HG03097 (cell line): Measurements from ENCODE around the gene SPRN.
"Not testable (repeated sequence)": the region's sequence is repeated elsewhere in the genome, so short reads cannot be mapped to it uniquely, and the experiment has no call there.

Experiments
- ATAC-seq: cut with Tn5 transposase; IDR thresholded peaks from one replicate; pipeline ENCODE4 v1.9.1; 2021; ENCODE audit not compliant: unreplicated experiment, low FRiP score

SPRN gene, protein sequence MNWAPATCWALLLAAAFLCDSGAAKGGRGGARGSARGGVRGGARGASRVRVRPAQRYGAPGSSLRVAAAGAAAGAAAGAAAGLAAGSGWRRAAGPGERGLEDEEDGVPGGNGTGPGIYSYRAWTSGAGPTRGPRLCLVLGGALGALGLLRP

DNA sequence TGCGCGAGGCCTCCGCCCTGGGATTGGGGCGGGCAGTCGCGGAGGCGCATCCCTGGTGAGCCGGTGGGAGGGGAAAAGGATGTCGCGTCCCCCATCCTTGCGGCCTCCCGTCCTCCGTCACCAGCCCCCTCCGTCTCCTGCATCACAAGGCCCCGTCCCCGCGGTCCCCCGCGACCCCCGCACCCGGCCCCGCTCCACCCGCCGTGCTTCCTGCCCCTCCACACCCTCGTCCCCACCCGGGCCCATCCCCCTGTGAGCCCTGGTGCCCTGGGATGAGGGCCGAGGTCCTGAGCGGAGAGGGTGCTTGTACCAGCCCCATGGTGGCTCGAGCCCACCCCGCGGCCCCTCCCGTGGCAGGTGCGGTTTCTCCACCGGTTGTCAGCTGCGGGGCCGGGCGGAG is at the start of gene SPRN:
TSS of gene SPRN (minus strand) at position 25 of the 400 bp plus-strand sequence. CDS start 944 bp downstream, outside the sequence.
- not testable (repeated sequence) for ATAC-seq

DNA sequence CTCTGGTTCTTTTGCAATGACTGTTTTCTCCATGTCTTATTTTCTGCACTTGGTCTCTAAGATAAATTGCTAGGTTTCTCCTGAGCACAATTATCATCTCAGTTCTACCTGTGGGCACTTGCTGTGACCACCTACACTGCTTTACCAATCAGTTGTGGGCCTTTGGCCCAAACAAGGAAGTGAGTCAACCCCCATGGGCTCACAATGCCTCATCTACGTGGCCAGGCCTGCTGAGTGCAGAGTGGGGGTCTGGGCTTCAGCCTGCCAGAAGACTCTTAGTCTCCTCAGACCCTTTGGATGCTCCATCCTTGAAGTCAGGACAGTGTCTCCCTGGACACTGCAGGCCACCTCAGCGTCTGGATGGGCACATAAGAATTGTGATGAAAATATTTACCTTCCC is 49.6 kb upstream of the SPRN start:
- no peak for ATAC-seq

DNA sequence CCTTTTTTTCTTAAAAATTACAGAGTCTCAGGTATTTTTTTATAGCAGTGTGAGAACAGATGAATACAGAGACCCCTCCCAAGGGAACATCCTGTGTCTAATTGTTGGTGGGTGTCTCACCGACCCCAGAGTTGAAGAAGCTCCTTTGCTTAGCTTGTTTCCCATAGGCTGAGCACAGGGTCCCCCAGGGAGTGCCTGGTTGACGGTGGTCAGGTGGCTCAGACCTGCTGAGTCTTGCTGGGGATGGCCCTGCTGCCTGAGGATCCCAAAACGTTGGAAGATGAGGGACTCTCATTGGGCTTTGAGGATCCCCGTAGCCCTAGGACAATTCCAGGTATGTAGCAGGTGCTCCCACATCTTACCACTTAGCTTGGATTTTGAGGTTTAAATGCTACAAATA is 48.8 kb upstream of the SPRN start:
- ATAC-seq, result no peak

DNA sequence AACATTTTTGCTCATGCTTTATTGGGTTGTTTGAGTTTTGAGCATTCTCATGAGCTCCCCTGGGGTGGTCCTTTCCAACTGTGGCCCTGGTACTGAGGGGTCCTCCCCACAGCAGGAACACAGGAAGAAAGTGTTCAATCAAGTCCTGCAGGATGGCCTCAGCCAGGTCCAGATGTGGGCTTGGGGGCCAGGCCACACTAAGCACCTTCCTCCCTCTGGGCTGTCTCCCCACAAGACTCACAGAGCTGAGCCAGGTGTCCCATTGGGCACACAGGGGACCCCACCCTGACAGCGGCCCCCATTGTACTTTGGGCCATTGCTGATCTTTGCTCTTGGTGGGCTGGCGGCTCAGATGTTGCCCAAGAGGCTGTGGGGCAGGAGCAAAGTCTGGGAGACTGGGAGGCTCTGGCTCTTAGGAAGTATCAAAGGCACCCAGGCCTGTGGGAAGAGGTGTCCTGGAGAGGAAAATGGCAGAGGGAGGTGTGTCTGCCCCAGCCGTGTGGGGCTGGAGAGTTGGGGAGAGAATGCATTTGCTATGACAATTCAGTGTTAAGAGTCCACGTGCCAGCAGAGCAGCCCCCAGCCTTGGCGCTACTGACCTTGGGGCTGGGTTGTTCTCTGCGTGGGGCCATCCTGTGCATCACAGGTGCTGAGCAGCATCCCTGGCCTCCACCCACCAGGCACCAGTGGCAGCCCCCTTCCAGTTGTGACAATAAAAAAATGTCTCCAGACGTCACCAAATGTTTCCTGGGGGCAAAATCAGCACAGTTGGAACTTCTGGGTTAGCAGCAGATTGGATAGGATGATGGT is 47.1 kb upstream of the SPRN start:
- ATAC-seq, result no peak

DNA sequence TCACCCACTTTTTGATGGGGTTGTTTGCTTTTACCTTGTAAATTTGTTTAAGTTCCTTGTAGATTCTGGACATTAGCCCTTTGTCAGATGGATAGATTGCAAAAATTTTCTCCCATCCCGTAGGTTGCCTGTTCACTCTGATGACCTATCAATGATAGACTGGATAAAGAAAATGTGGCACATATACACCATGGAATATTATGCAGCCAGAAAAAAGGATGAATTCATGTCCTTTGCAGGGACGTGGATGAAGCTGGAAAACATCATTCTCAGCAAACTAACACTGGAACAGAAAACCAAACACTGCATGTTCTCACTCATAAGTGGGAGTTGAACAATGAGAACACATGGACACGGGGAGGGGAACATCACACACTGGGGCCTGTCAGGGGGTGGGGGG is 44.8 kb upstream of the SPRN start:
- ATAC-seq, result not testable (repeated sequence)

GRCh38 chr10:133467286-133467911 is 43.0 kb upstream of the SPRN start:
- ATAC-seq, result no peak

GRCh38 chr10:133466683-133467275 is 42.4 kb upstream of the SPRN start:
- ATAC-seq, result no peak

GRCh38 chr10:133465950-133466474 is 41.6 kb upstream of the SPRN start:
- ATAC-seq, result no peak

GRCh38 chr10:133465191-133465949 is 40.9 kb upstream of the SPRN start:
- no peak for ATAC-seq

GRCh38 chr10:133464582-133465031 is 40.2 kb upstream of the SPRN start:
- ATAC-seq, result no peak

GRCh38 chr10:133462512-133463305 is 38.3 kb upstream of the SPRN start:
- ATAC-seq, result no peak

DNA sequence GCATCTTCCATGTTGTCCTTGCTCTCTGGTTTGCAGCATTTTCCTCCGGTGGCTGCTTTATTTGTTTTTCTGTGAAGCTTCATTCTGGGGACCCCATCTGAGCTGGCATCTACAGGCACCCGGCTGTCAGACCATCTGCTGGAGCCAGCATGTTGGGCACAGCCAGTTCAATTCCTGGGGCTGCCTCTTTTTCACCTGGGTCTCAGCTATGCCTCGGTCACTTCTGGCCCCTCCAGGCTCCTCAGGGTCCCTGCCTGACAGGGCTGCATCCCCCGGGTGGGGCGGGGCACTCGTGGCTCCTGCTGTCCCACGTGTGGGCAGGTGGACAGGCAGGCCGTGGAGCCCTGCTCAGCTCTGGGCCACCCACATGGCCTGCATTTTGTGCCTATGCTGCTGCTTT is 37.4 kb upstream of the SPRN start:
- ATAC-seq, result no peak

DNA sequence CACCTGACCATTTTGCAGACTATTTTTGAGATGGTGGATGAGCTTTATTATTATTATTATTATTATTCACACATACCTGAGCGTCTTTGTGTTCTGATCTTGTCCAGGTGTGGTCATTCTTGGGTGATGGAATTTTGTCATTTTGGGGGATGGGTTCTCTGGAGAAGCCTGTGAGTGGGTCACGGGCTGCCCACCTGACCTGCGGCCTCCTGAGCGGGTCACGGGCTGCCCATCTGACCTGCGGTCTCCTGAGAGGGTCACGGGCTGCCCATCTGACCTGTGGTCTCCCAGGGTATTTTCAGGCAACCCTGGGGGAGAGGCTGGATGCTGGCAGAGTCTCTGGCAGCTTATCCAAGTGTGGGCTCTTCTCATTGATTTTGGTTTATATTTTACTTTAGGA is 36.6 kb upstream of the SPRN start:
- ATAC-seq, result no peak

GRCh38 chr10:133460208-133460769 is 35.9 kb upstream of the SPRN start:
- ATAC-seq, result no peak

DNA sequence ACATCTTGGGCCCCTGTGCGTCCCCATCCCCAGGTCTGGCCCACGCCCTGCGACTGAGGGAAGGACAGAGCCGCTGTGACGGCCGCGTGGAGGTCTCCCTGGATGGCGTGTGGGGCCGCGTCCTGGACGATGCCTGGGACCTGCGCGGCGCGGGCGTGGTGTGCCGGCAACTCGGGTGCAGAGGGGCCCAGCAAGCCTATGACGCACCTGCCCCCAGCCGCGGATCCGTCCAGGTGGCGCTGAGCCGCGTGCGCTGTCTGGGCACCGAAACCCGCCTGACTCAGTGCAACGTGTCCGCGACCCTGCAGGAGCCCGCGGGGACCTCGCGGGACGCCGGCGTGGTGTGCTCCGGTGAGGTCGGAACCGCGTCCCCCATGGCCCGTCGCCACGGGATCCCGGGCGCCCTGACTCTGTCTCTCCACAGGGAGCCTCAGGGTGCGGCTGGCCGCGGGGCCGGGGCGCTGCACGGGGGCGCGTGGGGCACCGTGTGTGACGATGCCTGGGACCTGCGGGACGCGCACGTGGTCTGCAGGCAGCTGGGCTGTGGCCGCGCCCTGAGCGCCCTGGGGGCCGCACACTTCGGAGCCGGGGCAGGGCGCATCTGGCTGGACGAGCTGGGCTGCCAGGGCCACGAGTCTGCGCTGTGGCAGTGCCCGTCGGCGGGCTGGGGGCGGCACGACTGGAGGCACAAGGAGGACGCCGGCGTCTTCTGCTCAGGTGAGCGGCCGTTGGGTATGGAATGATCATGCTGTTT is 35.2 kb upstream of the SPRN start:
- ATAC-seq, result no peak

DNA sequence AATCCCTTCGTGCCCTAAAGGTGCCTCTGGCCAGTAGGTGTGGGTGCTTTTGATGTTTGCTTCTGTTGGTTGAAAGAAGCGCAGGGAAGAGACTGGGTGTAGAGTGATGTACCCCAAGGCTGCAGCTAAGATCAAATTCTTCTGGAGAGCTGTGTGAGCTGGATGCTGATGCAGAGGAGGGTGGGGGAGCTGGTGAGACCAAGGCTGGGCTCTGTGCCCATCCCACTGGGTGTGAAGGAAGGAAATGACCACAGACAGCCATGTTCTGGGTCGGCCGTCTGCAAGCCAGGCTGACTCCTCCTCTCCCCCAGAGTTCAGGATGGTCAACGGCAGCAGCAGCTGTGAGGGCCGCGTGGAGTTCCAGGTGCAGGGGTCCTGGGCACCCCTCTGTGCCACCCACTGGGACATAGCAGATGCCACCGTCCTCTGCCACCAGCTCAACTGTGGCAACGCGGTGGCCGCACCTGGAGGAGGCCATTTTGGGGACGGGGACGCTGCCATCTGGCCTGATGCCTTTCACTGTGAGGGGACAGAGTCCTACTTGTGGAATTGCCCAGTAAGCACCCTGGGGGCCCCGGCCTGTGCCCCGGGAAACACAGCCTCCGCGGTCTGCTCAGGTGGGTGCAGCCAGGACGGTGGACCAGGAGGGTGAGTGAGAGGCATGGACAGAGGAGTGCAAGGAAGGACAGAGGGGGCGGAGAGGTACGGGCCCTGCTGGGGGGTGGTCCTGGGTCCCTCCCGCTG is 34.5 kb upstream of the SPRN start:
- no peak for ATAC-seq

DNA sequence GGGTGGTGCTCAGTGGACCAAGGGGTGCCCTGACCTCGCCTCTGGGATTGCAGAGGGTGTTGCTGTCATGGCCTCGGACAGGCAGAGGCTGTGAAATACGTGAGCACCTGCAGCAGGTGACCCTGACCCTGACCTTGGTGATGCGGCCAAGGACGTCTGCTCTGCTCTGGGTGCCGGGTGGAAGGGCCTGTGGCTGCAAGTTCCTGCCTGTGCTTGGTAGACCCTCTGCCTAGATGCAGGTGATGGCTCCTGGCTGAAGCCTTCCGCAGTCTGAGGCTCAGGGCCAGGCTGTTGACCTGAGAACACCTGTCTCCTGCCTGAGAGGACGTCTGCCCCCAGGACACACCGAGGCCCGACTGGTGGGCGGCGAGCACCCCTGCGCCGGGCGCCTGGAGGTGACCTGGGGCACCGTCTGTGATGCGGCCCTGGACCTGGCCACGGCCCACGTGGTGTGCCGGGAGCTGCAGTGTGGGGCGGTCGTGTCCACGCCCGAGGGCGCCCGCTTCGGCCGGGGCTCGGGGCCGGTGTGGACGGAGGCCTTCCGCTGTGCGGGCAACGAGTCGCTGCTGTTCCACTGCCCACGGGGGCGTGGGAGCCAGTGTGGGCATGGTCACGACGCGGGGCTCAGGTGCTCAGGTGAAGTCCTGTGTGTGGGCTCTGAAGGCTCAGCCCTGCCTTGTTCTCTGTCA is 33.7 kb upstream of the SPRN start:
- ATAC-seq, result no peak
